Upper lobe of left lung (tissue), 6 donors: ENCODE results near the gene TRAT1. TPM values are rescaled to one million over a fixed set of nuclear protein-coding genes. Genes with fewer than 3 reads are reported as not detected.

Experiments used
- ATAC-seq, 2 donors: fragments of 200-7000 bp; cut with Tn5 transposase; one replicate each; pipeline ENCODE4 v1.9.1; 2022; ENCODE audit warnings: mild to moderate bottlenecking in 2 of 2, moderate library complexity in 2 of 2; ENCODE audit not compliant: low FRiP score in 2 of 2
- DNase-seq, 2 donors: peaks; one replicate each; pipeline ENCODE4 v3.0.0-alpha.2; 2019 to 2020
- H3K27ac ChIP-seq, 4 donors: fragments of 200-600 bp; sonication (generic); one replicate each; pipeline ENCODE4 v1.5.1; 2016 to 2019
- H3K27me3 ChIP-seq, 4 donors: fragments of 200-600 bp; sonication (generic); one replicate each; pipeline ENCODE4 v1.5.1; 2017 to 2019
- H3K36me3 ChIP-seq, 4 donors: fragments of 200-600 bp; sonication (generic); one replicate each; pipeline ENCODE4 v1.5.1; 2016 to 2019
- H3K4me1 ChIP-seq, 4 donors: fragments of 200-600 bp; sonication (generic); one replicate each; pipeline ENCODE4 v1.5.1; 2018 to 2019
- H3K4me3 ChIP-seq, 4 donors: fragments of 200-600 bp; sonication (generic); one replicate each; pipeline ENCODE4 v1.5.1; 2017 to 2019; ENCODE audit warnings: mild to moderate bottlenecking in 2 of 4, moderate library complexity in 1 of 4
- H3K9me3 ChIP-seq, 4 donors: fragments of 200-600 bp; sonication (generic); one replicate each; pipeline ENCODE4 v1.5.1; 2018 to 2019
- EP300 ChIP-seq, 4 donors: sonication (generic); formaldehyde crosslinking; IDR thresholded peaks; one replicate each; pipeline ENCODE4 v1.5.1; 2017; ENCODE audit warnings: antibody characterized with exemption in 4 of 4, control low read depth in 2 of 4
- POLR2A ChIP-seq, 4 donors: fragments of 450-650 bp; IDR thresholded peaks; one replicate each; pipeline ENCODE4 v1.5.1; 2016 to 2017; ENCODE audit warnings: antibody characterized with exemption in 4 of 4, mild to moderate bottlenecking in 2 of 4
- POLR2AphosphoS5 ChIP-seq, 2 donors: sonication (generic); formaldehyde crosslinking; IDR thresholded peaks; one replicate each; pipeline ENCODE4 v1.5.1; 2017; ENCODE audit warnings: antibody characterized with exemption in 2 of 2
- WGBS, 2 donors: methylation state at CpG; one replicate each; pipeline ENCODE4 v1.1.5; 2017 to 2018; 5-methylcytosine and 5-hydroxymethylcytosine counted together
- total RNA-seq, 6 donors: library from RNA; depleted of rRNA in 4 of 6; stranded (reverse); fragments of >200 nt in 4 of 6; gene quantifications; one replicate each; pipeline versions ENCODE4 v1.1.0 to v1.2.1, GENCODE V29; 2016 to 2021
- TF ChIP-seq, protein P1 (sequence below), 6 experiments: fragments of 450-650 bp in 4 of 6; fragments of 200-600 bp in 2 of 6; sonication (generic) in 2 of 6; IDR thresholded peaks; one replicate each; pipeline ENCODE4 v1.5.1; 2016 to 2019; ENCODE audit warnings: antibody characterized with exemption in 6 of 6
- donor health status: DM: no; HTN: no; CAD: no; lungs with moderate emphysema.
- donor health status: DM: no; HTN: yes; CAD: no; lungs with severe emphysema.

TRAT1 gene, protein sequence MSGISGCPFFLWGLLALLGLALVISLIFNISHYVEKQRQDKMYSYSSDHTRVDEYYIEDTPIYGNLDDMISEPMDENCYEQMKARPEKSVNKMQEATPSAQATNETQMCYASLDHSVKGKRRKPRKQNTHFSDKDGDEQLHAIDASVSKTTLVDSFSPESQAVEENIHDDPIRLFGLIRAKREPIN
- 1 to 10 TPM in 4 of 6 donors, under 1 TPM in 2; 0.67 to 9.9 (median 1.1) TPM for total RNA-seq

DNA sequence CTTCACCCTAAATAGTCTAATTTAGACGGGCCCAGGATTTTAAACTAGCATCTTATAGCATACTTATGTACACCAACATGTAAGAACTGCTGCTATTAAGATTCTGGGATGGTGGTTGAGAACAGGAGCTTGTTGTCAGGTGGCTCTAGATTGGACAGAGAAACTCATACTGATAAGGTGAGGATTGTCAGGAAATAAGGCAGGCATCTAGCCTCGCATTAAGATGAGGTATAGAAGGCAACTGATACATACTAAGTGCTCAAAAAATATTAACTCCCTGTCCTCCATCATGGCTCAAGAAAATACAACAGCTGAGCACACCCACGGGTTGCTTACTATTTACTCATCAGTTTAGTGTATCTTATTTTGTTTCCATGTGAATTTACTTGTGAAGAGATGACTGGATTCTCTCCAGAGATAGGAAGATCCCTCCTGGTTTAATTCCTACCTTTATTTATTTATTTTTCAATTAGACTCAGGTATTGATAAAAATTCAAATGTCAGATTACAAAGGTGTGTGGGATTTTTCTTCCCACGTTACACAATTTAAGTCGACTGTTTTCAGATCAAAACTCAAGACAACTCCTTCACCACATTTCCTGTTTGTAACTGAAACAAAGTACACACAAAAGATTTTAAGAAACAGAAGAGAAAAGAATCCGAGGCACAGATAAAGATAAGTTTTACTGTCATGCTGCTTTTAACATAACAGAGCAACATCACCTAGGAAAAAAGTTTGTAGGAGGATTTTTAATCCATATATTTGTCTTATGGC is at the start of gene TRAT1:
TRAT1 (plus strand) TSS at position 664 of the 775 bp plus-strand sequence. CDS start 142 bp downstream, outside the sequence.
- no peak for DNase-seq
- ATAC-seq, result no peak
- Histone ChIP-seq H3K4me3 (peak within 1 kb of the TSS in 1 of 4 donors; percentile 4), H3K36me3 (no peaks in the 10 kb centered on the region), H3K9me3 (no peaks in the 10 kb centered on the region), H3K27me3 (no peaks in the 10 kb centered on the region), H3K4me1 (no peaks in the 10 kb centered on the region), H3K27ac (no peak within 1 kb of the TSS)
- 50 to 55% methylated on average over 6 of the region's 6 CpGs for WGBS, 2 donors
- TF ChIP-seq POLR2A (IDR thresholded peaks at IDR 0.05) (peak in 1 of 4 donors; percentile 14), POLR2AphosphoS5 (IDR thresholded peaks at IDR 0.05) (no peak), EP300 (IDR thresholded peaks at IDR 0.05) (no peak)
- TF ChIP-seq, protein P1, sequence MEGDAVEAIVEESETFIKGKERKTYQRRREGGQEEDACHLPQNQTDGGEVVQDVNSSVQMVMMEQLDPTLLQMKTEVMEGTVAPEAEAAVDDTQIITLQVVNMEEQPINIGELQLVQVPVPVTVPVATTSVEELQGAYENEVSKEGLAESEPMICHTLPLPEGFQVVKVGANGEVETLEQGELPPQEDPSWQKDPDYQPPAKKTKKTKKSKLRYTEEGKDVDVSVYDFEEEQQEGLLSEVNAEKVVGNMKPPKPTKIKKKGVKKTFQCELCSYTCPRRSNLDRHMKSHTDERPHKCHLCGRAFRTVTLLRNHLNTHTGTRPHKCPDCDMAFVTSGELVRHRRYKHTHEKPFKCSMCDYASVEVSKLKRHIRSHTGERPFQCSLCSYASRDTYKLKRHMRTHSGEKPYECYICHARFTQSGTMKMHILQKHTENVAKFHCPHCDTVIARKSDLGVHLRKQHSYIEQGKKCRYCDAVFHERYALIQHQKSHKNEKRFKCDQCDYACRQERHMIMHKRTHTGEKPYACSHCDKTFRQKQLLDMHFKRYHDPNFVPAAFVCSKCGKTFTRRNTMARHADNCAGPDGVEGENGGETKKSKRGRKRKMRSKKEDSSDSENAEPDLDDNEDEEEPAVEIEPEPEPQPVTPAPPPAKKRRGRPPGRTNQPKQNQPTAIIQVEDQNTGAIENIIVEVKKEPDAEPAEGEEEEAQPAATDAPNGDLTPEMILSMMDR (IDR thresholded peaks at IDR 0.05), result no peak

DNA sequence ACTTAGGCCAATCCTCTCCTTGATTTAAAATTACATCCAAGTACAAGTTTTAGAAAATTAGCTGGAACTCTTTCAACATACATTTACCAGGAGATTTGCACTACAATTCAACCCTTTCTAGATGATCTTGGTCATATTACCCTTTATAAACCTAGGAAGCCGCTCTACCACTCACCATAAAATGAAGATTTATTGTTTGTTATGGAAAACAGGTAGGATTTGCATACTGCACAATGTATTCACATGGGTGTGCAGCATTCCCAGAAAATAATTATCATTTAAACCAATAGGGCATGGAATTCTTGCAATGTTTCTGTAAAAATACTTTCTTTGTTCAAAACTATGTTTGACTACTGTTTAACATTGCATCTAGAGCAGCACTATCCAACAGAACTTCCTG is 46.9 kb upstream of the TRAT1 start:
- no peaks in the 10 kb centered on the region for H3K4me1 ChIP-seq
- H3K27me3 ChIP-seq, result no peaks in the 10 kb centered on the region
- H3K4me3 ChIP-seq, result no peak overlapping the region
- no peak overlapping the region for H3K27ac ChIP-seq
- ATAC-seq, result no peak
- 74% methylated on average over 1 of the region's 1 CpG for WGBS, 2 donors
- TF ChIP-seq EP300 (IDR thresholded peaks at IDR 0.05) (no peak), POLR2A (IDR thresholded peaks at IDR 0.05) (no peak), POLR2AphosphoS5 (IDR thresholded peaks at IDR 0.05) (no peak)
- TF ChIP-seq, protein P1 (IDR thresholded peaks at IDR 0.05), result no peak
- no peak for DNase-seq
- H3K36me3 ChIP-seq, result no peaks in the 10 kb centered on the region
- H3K9me3 ChIP-seq, result no peaks in the 10 kb centered on the region

DNA sequence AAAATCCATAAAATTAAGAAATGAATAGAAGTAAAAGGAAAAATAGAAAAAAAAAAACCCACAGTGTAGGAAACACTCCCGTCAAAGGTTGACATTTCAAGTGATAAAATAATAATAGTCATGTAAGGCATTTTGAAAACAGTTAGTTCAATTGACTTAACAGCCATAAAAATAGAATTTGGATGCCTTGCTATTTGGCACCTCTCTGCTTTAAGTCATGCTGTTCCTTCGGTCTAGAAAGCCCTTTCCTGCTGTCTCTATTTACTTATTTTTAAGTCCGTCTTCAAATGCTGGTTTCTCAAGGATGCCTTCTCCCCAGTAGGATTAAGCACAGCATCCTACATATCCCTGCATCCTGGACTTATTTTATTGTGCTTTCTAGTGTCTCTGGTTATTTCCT is 43.1 kb upstream of the TRAT1 start:
- H3K36me3 ChIP-seq, result no peaks in the 10 kb centered on the region
- H3K27ac ChIP-seq, result no peak overlapping the region
- no peaks in the 10 kb centered on the region for H3K27me3 ChIP-seq
- TF ChIP-seq POLR2A (IDR thresholded peaks at IDR 0.05), result no peak
- TF ChIP-seq POLR2AphosphoS5 (IDR thresholded peaks at IDR 0.05), result no peak
- TF ChIP-seq, protein P1 (IDR thresholded peaks at IDR 0.05), result no peak
- 89% methylated on average over 3 of the region's 3 CpGs for WGBS, 2 donors
- no peak for DNase-seq
- H3K4me1 ChIP-seq, result no peaks in the 10 kb centered on the region
- H3K4me3 ChIP-seq, result no peak overlapping the region
- H3K9me3 ChIP-seq, result no peaks in the 10 kb centered on the region
- no peak for ATAC-seq

DNA sequence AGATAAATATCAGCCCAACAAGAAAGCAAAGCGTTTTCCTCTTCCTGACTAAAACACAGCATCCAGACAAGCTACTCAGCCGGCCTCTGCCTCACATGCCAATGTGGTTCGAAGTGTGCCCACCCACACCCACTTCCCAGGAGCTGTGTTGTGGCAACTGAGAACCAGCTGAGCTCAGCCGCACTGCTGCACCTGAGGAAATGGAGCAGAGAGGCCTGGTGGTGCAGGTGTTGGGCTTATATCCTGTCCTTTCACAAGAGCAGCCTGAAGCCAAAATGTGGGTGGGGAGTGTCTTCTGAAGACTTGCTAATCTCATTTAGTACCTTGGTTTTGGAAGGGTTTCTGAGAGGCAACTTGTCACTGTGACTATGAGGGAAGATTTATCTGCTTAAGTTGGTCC is 42.4 kb upstream of the TRAT1 start:
- ATAC-seq (no peak), DNase-seq (no peak)
- WGBS, 2 donors, result 63 to 69% methylated on average over 4 of the region's 4 CpGs
- H3K27me3 ChIP-seq, result no peaks in the 10 kb centered on the region
- no peaks in the 10 kb centered on the region for H3K9me3 ChIP-seq
- TF ChIP-seq, protein P1 (IDR thresholded peaks at IDR 0.05), result no peak
- TF ChIP-seq POLR2AphosphoS5 (IDR thresholded peaks at IDR 0.05) (no peak), POLR2A (IDR thresholded peaks at IDR 0.05) (no peak), EP300 (IDR thresholded peaks at IDR 0.05) (no peak)
- no peaks in the 10 kb centered on the region for H3K4me1 ChIP-seq
- H3K36me3 ChIP-seq, result no peaks in the 10 kb centered on the region
- H3K4me3 ChIP-seq, result no peak overlapping the region
- H3K27ac ChIP-seq, result no peak overlapping the region
